NCI-H146 (cell line): ENCODE results near the gene TSEN2.
"Not testable (repeated sequence)": the region's sequence is repeated elsewhere in the genome, so short reads cannot be mapped to it uniquely, and the experiment has no call there.

Experiments used
- DNase-seq: peaks from one replicate; lab custom pipeline; 2025; lab: John Stamatoyannopoulos, UW

TSEN2 gene

DNA sequence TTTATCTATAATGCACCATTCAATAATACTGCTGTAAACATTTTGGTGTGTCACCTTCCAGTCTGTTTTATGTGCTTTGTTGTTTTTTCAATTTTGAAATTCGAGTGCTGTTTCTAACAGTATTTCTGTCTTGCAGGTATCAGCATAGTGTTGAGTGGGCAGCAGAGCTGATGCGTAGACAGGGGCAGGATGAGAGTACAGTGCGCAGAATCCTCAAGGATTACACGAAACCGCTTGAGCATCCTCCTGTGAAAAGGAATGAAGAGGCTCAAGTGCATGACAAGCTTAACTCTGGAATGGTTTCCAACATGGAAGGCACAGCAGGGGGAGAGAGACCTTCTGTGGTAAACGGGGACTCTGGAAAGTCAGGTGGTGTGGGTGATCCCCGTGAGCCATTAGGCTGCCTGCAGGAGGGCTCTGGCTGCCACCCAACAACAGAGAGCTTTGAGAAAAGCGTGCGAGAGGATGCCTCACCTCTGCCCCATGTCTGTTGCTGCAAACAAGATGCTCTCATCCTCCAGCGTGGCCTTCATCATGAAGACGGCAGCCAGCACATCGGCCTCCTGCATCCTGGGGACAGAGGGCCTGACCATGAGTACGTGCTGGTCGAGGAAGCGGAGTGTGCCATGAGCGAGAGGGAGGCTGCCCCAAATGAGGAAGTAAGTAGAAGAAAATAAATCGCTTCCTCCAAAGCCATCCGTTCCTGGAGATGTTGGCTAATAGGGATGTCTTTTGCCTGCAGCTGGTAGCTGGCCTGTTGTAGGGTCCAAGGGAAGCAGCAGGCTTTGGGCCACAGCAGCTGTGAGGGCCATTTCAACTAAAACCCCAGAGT, 19.1 kb downstream of the TSEN2 start:
- no peak for DNase-seq

DNA sequence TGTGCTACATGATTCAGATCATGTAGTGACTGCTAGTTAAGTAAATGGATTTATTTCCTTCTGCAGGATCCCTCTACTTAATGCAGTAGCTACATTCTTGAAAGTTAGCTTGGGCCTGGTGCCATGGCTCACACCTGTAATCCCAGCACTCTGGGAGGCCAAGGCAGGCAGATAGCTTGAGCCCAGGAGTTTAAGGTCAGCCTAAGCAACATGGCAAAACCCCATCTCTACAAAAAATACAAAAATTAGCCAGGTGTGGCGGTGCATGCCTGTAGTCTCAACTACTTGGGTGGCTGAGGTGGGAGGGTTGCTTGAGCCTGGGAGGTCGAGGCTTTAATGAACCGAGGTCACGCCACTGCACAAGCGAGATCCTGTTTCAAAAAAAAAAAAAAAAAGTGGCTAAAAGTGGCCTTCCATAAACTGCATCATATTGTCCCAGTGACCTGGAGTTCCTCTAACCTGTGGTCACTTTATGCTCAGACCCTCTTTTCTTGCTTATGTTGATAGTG, 22.0 kb downstream of the TSEN2 start:
- DNase-seq: no peak

DNA sequence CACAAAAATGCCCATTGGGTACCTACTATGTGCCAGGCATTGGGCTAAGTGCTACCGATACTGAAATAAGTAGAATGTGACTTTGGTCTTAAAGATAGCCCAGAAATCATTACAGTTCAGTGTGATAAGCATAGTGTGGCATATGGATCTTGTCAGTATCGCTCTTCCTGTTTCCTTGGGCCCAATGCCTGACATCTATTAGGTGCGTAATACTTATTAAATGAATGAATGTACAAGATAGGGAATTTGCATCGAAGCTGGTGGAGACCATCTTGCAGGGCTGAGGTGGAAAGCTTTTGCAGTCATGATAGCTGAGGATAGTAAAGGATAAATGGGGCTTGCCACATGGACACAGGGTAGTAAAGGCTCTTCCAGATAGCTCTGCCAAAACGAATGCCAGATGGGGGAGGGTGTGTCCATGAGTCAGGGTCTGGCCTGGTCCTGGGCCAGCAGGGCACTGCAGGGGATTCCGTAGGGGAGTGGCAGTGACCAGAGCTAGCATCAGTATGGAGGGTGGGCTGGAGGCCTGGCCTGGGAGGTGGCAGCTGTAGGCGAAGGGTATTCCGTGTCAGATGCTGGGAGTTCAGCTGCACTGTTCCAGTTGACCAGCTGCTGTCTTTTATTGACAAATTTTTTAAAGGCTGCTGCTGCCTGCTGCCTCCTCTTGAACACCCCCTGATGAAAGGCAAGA, 23.5 kb downstream of the TSEN2 start:
- DNase-seq: no peak

- DNase-seq: no peak
Measured at GRCh38 chr3:12508291-12508700, 24.0 kb downstream of the TSEN2 start.

DNA sequence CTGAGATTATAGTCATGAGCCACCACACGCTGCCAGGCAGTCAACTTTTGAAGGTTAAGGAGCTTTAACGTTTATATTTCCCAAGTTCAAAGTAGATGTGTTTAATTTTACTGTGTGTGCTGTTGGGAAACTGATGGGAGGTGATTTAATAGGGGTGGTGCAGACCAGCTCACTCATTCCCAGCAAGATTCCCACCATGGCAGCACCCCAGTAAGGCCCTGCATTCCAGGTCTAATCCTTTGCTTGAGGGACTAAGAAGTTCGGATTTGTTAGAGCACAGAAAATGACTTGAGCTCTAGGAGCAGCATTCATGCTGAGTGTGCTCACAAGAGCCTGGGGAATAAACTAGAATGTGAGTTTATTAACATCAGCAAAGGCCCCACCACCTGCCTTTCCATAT, 25.2 kb downstream of the TSEN2 start:
- no peak for DNase-seq

GRCh38 chr3:12512534-12513118, 28.3 kb downstream of the TSEN2 start:
- no peak for DNase-seq

DNA sequence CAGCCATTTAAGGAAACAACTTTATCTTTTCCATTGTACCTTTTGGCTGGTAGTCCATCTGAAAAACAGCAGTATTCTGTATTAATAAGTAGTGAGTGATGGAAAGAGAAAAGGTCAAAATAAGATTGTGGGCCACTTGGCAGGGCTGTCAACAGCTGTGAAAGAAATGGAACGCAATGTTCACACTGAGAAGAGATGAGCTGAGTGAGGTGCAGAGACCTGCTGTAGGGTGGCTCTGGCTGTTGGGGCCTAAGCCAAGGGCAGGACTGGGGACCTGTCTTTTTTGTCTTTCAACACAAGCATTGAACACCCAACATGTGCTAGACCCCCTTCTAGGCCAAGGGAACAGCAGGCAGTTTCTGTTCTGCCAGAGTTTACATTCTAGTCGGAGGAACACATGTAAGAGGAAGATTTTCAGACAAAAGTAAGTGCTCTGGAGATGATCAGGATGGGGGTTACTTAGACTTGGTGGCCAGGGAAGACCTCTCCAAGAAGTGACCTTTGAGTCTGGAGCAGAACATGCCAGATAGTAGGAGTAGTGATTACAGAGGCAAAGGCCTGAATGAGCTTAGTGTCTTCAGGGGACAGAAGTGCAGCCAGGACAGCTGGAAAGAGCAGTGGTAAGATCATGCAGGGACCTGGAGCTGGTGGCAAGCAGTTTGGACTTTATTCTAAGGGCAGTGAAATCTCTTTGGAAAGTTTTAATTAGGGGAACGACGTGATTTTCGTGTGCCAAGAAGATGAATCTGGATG, 29.6 kb downstream of the TSEN2 start:
- no peak for DNase-seq

DNA sequence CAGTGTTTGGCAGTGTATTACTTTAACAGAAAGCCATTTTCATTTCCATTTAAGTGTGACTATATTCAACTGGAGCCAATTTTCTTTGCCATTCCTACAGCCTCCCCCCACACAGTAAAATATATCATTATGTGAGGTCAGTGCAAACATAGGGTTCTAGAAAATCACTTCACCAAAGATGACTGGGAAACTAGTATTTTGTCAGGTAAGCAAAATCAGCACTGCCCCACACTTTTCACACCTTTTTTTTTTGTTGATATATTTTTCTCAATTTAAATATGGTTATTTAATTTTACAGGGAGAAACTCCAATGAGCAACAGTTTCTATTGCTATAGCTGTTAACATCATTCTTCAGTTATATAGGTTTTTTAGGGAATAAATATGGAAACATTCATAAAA, 31.4 kb downstream of the TSEN2 start:
- DNase-seq: no peak

- DNase-seq: no peak
Measured at GRCh38 chr3:12516873-12517272, 32.6 kb downstream of the TSEN2 start.

DNA sequence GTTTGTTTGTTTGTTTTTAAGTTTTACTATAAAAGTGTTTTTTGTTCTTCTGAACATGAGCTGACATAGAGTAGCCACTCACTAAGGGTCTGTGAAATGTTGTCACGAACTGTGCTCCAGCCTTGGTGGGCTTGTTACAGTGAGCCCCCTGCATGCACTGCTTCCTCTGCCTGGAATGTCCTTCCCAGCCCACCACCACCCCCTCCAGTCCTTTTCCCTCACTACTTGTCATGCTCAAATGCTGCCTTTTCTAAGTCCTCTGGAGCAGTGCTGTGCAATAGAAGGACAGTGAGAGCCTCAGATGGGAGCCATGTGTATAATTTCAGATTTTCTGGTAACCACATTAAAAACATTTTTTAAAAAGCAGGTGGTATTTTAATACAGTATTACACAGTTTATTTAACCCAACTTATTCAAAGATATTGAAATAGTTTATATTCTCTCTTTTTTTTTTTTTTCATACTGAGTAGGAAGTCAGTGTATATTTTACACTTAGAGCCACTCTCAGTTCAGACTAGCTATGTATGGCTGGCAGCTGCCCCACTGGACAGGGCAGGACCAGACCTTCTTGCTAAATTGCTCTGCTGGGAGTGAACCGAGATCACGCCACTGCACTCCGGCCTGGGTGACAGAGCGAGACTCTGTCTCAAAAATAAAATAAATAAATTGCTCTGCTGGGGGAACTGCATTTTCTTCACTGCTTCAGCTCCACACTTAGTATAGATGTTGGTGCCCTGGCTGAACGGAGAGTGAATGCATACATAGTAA, 34.2 kb downstream of the TSEN2 start:
- DNase-seq: no peak

- no peak for DNase-seq
Measured at GRCh38 chr3:12521010-12521409, 36.7 kb downstream of the TSEN2 start.

DNA sequence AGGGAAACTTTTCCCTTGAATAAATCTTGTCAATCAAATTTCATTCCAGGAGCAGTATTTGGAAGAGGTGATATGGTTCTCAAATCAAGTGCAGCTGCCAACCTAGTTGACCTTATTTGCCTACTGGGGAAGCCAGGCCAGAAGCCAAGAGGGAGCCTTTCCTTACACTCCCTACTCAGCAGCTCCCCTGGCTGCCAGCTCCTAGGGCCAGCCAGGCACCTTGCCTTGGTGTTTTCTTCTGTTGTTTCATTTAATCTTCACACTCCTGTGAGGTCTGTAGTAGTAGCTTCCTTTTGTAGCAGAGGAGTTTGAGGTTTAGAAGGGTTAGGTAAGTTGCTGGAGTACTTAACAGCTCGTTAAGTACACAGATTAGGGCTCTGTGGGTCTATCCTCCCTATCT, 38.4 kb downstream of the TSEN2 start:
- no peak for DNase-seq

GRCh38 chr3:12527757-12528143, 43.5 kb downstream of the TSEN2 start:
- DNase-seq: no peak

DNA sequence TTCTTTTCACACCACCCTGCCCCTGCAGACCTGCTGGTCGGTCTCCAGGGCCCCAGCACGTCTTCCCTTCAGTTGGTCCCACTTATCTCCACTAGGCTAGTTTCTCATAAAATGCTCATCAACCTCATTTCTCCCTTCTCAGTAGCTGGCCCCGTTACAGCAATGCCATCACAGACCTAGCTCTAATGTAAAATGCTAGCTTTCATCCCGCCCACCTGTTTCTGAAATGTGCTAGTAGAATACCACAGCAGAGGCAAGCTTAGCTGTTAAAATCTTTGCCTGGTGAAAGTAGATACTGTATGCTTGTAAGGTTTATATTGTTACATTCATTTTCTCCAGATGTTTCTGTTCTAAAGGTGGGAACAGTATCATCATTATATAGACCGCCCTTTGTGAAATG, 47.9 kb downstream of the TSEN2 start:
- DNase-seq: no peak

DNA sequence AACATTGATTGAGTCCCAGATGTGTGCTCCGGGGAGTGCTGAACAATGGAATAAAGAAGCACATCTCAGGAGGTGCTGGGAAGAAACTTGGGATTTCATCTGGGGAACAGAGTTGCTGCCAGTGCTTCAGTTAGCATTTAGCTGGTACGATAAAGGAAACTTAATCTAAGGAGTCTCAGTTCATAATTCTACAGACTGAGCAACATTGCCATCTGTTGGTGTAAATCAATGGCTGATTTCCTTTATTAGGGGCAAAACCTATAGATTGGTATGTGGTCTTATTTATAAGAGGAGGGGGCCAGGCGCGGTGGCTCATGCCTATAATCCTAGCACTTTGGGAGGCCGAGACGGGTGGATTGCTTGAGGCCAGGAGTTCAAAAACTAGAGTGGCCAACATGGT, 52.1 kb downstream of the TSEN2 start:
- no peak for DNase-seq

DNA sequence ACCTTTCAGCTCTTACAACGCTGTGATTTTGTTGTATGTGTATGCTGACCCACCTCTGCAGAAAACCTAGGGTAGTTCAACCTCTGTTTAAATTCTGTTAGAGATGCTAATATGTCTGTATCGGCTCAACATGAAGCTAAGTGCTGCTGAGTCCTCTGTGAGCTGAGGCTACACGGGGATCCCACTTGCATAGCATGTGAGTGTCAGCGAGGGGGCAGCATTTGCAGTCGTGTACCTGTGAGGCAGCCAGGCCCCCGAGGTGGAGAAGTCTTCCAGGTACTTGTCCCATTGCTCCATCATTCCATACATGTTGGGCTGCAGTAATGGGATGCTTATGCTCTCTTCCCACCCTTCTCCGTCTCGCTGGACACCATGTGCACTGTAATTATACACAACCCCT, 57.3 kb downstream of the TSEN2 start:
- no peak for DNase-seq

GRCh38 chr3:12543497-12543896, 59.2 kb downstream of the TSEN2 start:
- not testable (repeated sequence) for DNase-seq

DNA sequence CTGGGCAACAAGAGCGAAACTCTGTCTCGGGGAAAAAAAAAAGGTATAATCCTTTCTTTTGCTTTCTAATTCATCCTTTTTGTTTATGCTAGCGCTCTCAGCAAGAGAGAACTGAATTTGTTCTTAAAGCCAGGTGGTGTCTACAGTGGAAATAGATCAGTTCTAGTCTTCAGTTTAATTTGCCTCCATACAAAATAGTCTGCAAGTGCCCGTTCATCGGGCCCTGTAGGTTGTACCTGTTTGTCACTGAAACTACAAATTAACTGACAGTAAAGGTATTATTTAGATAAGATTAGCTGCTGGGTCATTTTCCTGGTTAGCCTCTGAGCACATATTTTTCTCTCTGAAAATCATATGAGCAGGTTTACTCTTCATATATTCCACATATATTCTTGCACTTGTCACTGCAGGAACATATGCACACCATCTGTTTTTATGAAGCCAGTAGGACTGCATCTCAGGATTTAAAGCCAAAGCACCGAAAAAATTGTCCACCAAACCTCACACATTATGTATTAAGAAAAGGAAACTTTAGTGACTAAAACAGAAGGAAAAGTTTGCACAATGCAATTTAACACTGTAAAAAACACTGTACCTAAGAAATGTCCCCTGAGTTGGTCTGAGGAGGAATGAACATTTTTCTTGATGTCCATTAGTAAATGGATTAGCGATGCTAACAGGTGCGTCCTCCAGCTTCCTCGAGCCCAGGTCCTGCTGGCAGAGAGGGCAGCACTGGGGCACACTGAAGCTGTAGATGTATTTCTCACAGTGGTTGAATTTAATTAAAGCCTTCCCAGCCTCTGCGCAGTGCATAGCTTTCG, 60.6 kb downstream of the TSEN2 start:
- no peak for DNase-seq

GRCh38 chr3:12545473-12545791, 61.2 kb downstream of the TSEN2 start, which contains the start of gene MKRN2OS:
TSS of gene MKRN2OS (minus strand) at chr3:12545499. CDS start at chr3:12545464, 35 bp downstream.
- no peak for DNase-seq

GRCh38 chr3:12549971-12550760, 65.9 kb downstream of the TSEN2 start:
- DNase-seq: no peak
